Measurements from ENCODE around the gene CD300H. TPM values are rescaled to one million over a fixed set of nuclear protein-coding genes. Genes with fewer than 3 reads are reported as not detected.
"Not testable (repeated sequence)": the region's sequence is repeated elsewhere in the genome, so short reads cannot be mapped to it uniquely, and the experiment has no call there.

CD300H gene
- total RNA-seq, 4 donors from 2014 or later, result not detected

DNA sequence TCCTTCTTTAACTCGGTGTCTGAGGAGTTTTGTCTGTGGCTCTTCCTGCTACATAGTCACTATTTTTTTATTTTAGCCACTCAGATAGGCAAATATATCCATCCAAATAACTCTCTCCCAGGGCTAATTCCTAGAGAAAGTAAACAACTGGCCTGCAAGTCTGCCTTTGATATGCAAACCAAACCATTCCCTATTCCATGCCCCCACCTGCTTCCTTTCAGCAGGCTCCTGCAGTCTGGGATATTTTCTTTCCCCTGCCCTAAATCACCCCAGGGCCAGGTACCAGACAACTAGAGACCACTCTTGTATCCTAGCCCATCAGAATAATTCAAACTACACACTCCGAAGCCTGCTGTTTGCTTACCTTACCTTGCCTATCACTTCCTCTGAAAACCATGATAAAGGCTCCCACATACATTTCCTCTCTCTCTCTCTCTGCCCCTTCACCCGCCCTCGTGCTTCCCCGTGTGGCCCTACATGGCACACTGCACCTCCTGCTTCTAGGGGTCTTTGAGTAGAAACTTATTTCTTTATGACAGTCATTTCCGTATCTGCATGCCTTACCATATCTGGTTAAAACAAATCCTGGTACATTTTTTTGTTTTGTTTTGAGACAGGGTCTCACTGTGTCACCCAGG, 8.3 kb downstream of the CD300H start:
- Histone ChIP-seq H3K4me3 (no peak overlapping the region), H3K4me1 (no peaks in the 10 kb centered on the region), H3K27me3 (peaks cover 12% of the 10 kb centered on the region), H3K27ac (no peak overlapping the region), H3K36me3 (no peaks in the 10 kb centered on the region), H3K9me3 (no peaks in the 10 kb centered on the region)
- TF ChIP-seq POLR2AphosphoS5 (IDR thresholded peaks at IDR 0.05) (no peak), EP300 (IDR thresholded peaks at IDR 0.05) (no peak), CTCF (IDR thresholded peaks at IDR 0.05) (no peak), POLR2A (IDR thresholded peaks at IDR 0.05) (no peak)
- WGBS, result 74% methylated on average over 6 of the region's 6 CpGs
- DNase-seq (ENCODE audit: low spot score in 2 of 2), result no peak

DNA sequence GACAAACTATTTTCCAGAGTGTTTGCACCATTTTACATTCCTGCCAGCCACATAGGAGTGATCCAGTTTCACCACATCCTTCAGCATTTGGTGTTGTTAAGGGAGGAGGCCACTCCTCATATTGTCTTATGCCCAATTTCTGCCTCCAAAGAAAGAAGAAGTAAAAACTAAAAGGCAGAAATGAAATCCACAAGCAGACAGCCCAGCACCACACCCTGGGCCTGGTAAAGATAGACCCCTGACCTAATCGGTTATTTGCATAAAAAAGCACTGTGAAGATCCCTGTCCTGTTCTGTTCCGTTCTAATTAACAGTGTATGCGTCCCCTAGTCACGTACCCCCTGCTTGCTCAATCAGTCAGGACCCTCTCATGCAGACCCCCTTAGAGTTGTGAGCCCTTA, 8.9 kb downstream of the CD300H start:
- H3K9me3 ChIP-seq; H3K36me3 ChIP-seq; H3K4me3 ChIP-seq; DNase-seq (ENCODE audit: low spot score in 2 of 2); H3K4me1 ChIP-seq; H3K27ac ChIP-seq; H3K27me3 ChIP-seq: not testable (repeated sequence)
- 82% methylated on average over 4 of the region's 4 CpGs for WGBS

- Histone ChIP-seq H3K9me3 (no peaks in the 10 kb centered on the region), H3K4me3 (no peak overlapping the region), H3K27ac (no peak overlapping the region), H3K4me1 (no peaks in the 10 kb centered on the region), H3K27me3 (peaks cover 11% of the 10 kb centered on the region), H3K36me3 (no peaks in the 10 kb centered on the region)
- 66% methylated on average over 7 of the region's 7 CpGs for WGBS
- TF ChIP-seq POLR2AphosphoS5 (IDR thresholded peaks at IDR 0.05), result no peak
- TF ChIP-seq CTCF (IDR thresholded peaks at IDR 0.05), result no peak
- no peak for TF ChIP-seq EP300 (IDR thresholded peaks at IDR 0.05)
- TF ChIP-seq POLR2A (IDR thresholded peaks at IDR 0.05), result no peak
- peak in 1 of 2 donors; percentile 38 for DNase-seq (ENCODE audit: low spot score in 2 of 2)
Measured at GRCh38 chr17:74555427-74555940, 11.8 kb downstream of the CD300H start.

- H3K4me1 ChIP-seq, result no peaks in the 10 kb centered on the region
- no peaks in the 10 kb centered on the region for H3K36me3 ChIP-seq
- no peaks in the 10 kb centered on the region for H3K9me3 ChIP-seq
- H3K27me3 ChIP-seq, result peaks cover 15% of the 10 kb centered on the region
- 72% methylated on average over 6 of the region's 6 CpGs for WGBS
- TF ChIP-seq CTCF (IDR thresholded peaks at IDR 0.05) (no peak), EP300 (IDR thresholded peaks at IDR 0.05) (no peak), POLR2A (IDR thresholded peaks at IDR 0.05) (no peak), POLR2AphosphoS5 (IDR thresholded peaks at IDR 0.05) (no peak)
- no peak overlapping the region for H3K4me3 ChIP-seq
- no peak overlapping the region for H3K27ac ChIP-seq
- DNase-seq (ENCODE audit: low spot score in 2 of 2), result no peak
Measured at GRCh38 chr17:74554909-74555308, 12.4 kb downstream of the CD300H start.

- no peak for TF ChIP-seq EP300 (IDR thresholded peaks at IDR 0.05)
- TF ChIP-seq POLR2AphosphoS5 (IDR thresholded peaks at IDR 0.05), result no peak
- TF ChIP-seq POLR2A (IDR thresholded peaks at IDR 0.05), result no peak
- no peak for TF ChIP-seq CTCF (IDR thresholded peaks at IDR 0.05)
- Histone ChIP-seq H3K27me3 (peaks cover 15% of the 10 kb centered on the region), H3K4me1 (no peaks in the 10 kb centered on the region), H3K36me3 (no peaks in the 10 kb centered on the region), H3K9me3 (no peaks in the 10 kb centered on the region), H3K27ac (no peak overlapping the region), H3K4me3 (no peak overlapping the region)
- no peak for DNase-seq (ENCODE audit: low spot score in 2 of 2)
- WGBS, result 68% methylated on average over 2 of the region's 7 CpGs
Measured at GRCh38 chr17:74552037-74552436, 15.3 kb downstream of the CD300H start.

DNA sequence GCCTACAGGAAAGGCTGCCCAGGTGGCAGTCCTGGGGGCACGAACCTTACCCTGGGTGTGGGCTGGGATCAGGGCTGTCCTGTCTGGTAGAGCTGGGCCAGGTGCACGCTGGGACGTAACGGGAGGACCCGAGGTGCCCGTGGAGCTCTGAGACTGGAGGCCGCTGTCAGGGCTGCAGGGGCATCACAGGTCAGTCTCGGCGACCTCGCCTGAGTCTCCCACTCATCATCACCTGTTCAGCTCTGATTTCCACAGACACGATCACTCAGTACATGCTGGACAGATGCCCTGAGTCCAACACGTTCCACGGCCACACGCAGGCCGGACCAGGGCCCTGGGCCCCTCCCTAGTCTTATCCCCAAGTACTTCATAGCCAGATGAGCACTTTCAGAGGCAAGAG, 16.7 kb downstream of the CD300H start:
- WGBS, result 76% methylated on average over 8 of the region's 15 CpGs
- no peak for DNase-seq (ENCODE audit: low spot score in 2 of 2)
- Histone ChIP-seq H3K36me3 (no peaks in the 10 kb centered on the region), H3K9me3 (no peaks in the 10 kb centered on the region), H3K4me1 (no peaks in the 10 kb centered on the region), H3K4me3 (no peak overlapping the region), H3K27ac (no peak overlapping the region), H3K27me3 (peaks cover 15% of the 10 kb centered on the region)
- TF ChIP-seq CTCF (IDR thresholded peaks at IDR 0.05) (no peak), EP300 (IDR thresholded peaks at IDR 0.05) (no peak), POLR2AphosphoS5 (IDR thresholded peaks at IDR 0.05) (no peak), POLR2A (IDR thresholded peaks at IDR 0.05) (no peak)
